Hepatocyte (in vitro differentiated cells): ENCODE measurements around the gene XPO6. TPM values are rescaled to one million over a fixed set of nuclear protein-coding genes. Genes with fewer than 3 reads are reported as not detected.

Experiments
- DNase-seq: peaks from one replicate; pipeline ENCODE4 v3.0.0-alpha.2; 2016; ENCODE audit warnings: low spot score
- H2AFZ ChIP-seq: fragments of 200-600 bp; sonication (generic); 2 replicates; pipeline ENCODE4 v1.6.0; 2016; ENCODE audit warnings: antibody characterized with exemption, mild to moderate bottlenecking
- H3K27ac ChIP-seq: fragments of 200-600 bp; sonication (generic); 2 replicates; pipeline ENCODE4 v1.5.1; 2016; ENCODE audit warnings: mild to moderate bottlenecking
- H3K27me3 ChIP-seq: fragments of 200-600 bp; sonication (generic); 2 replicates; pipeline ENCODE4 v1.6.1; 2016
- H3K36me3 ChIP-seq: fragments of 200-600 bp; sonication (generic); replicated peaks from 2 replicates; pipeline ENCODE4 v1.5.1; 2016; ENCODE audit warnings: low read depth; ENCODE audit not compliant: insufficient read depth
- H3K4me1 ChIP-seq: fragments of 200-600 bp; sonication (generic); 2 replicates; pipeline ENCODE4 v1.5.1; 2016; ENCODE audit warnings: mild to moderate bottlenecking, moderate library complexity; ENCODE audit not compliant: insufficient read depth
- H3K4me2 ChIP-seq: fragments of 200-600 bp; sonication (generic); 2 replicates; pipeline ENCODE4 v1.6.0; 2016
- H3K4me3 ChIP-seq: fragments of 200-600 bp; sonication (generic); 2 replicates; pipeline ENCODE4 v1.5.1; 2016; ENCODE audit warnings: mild to moderate bottlenecking
- H3K79me2 ChIP-seq: fragments of 200-600 bp; sonication (generic); 2 replicates; pipeline ENCODE4 v1.6.0; 2017; ENCODE audit warnings: mild to moderate bottlenecking
- H3K9me2 ChIP-seq: fragments of 200-600 bp; sonication (generic); replicated peaks from 2 replicates; pipeline ENCODE4 v1.6.0; 2017; ENCODE audit warnings: mild to moderate bottlenecking; ENCODE audit not compliant: insufficient read depth
- H3K9me3 ChIP-seq: fragments of 200-600 bp; sonication (generic); 2 replicates; pipeline ENCODE4 v1.5.1; 2016; ENCODE audit warnings: low read depth, mild to moderate bottlenecking
- H4K20me1 ChIP-seq: fragments of 200-600 bp; sonication (generic); 2 replicates; pipeline ENCODE4 v1.6.0; 2016; ENCODE audit warnings: mild to moderate bottlenecking; ENCODE audit not compliant: insufficient read depth, poor library complexity, severe bottlenecking
- CTCF ChIP-seq: fragments of 200-600 bp; sonication (generic); IDR thresholded peaks from 2 replicates; pipeline ENCODE4 v1.5.1; 2016; ENCODE audit warnings: antibody characterized with exemption, mild to moderate bottlenecking; ENCODE audit not compliant: poor library complexity
- EZH2 ChIP-seq: fragments of 200-600 bp; sonication (generic); IDR thresholded peaks from 2 replicates; pipeline ENCODE4 v1.6.1; 2016; ENCODE audit warnings: antibody characterized with exemption, mild to moderate bottlenecking, borderline replicate concordance
- EZH2phosphoT487 ChIP-seq: fragments of 200-600 bp; sonication (generic); IDR thresholded peaks from one replicate; pipeline ENCODE4 v1.6.1; 2018; ENCODE audit warnings: antibody characterized with exemption, mild to moderate bottlenecking, low read depth, moderate library complexity; ENCODE audit not compliant: unreplicated experiment, severe bottlenecking
- WGBS: methylation state at CpG from one replicate; pipeline ENCODE4 v1.1.6; 2016; ENCODE audit warnings: low lambda C conversion rate; ENCODE audit errors: missing lambda C conversion rate; 5-methylcytosine and 5-hydroxymethylcytosine counted together
- polyA plus RNA-seq: library from polyadenylated mRNA; unstranded; fragments of >200 nt; fragmentation: Nextera tagmentation; extraction: Ambion mirVana; gene quantifications from 2 replicates; pipeline ENCODE4 v1.2.1, GENCODE V29; 2016
- total RNA-seq: library from RNA; depleted of rRNA; stranded (reverse); fragments of >200 nt; gene quantifications from 2 replicates; pipeline ENCODE4 v1.2.3, GENCODE V29; 2014

Gene XPO6
- total and polyA plus RNA-seq, 2 experiments from 2014 or later = 39.8 to 111 TPM

GRCh38 chr16:28189245-28189644 is 22.5 kb downstream of the XPO6 start:
- no peak for TF ChIP-seq EZH2phosphoT487
- TF ChIP-seq CTCF = no peak
- no peak for TF ChIP-seq EZH2
- no peaks in the 10 kb centered on the region for H3K9me2 ChIP-seq
- H3K9me3 ChIP-seq = no peaks in the 10 kb centered on the region
- H2AFZ ChIP-seq = no peak overlapping the region
- H3K36me3 ChIP-seq = no peaks in the 10 kb centered on the region
- H3K4me2 ChIP-seq = no peak overlapping the region
- 86% methylated on average over 3 of the region's 3 CpGs for WGBS
- no peak overlapping the region for H3K4me3 ChIP-seq
- peaks cover 94% of the 10 kb centered on the region for H3K79me2 ChIP-seq
- H3K4me1 ChIP-seq = peaks cover 4% of the 10 kb centered on the region
- DNase-seq = no peak
- no peak overlapping the region for H3K27ac ChIP-seq
- H3K27me3 ChIP-seq = no peaks in the 10 kb centered on the region
- H4K20me1 ChIP-seq = peaks cover 36% of the 10 kb centered on the region

- peaks cover 99% of the 10 kb centered on the region for H3K79me2 ChIP-seq
- H3K4me1 ChIP-seq = peaks cover 4% of the 10 kb centered on the region
- H3K27ac ChIP-seq = no peak overlapping the region
- H2AFZ ChIP-seq = no peak overlapping the region
- no peak for DNase-seq
- TF ChIP-seq EZH2phosphoT487 = no peak
- TF ChIP-seq CTCF = no peak
- TF ChIP-seq EZH2 = no peak
- no peaks in the 10 kb centered on the region for H3K36me3 ChIP-seq
- 69% methylated on average over 6 of the region's 6 CpGs for WGBS
- H3K9me3 ChIP-seq = no peaks in the 10 kb centered on the region
- H3K4me2 ChIP-seq = no peak overlapping the region
- H3K27me3 ChIP-seq = no peaks in the 10 kb centered on the region
- no peak overlapping the region for H3K4me3 ChIP-seq
- H3K9me2 ChIP-seq = no peaks in the 10 kb centered on the region
- H4K20me1 ChIP-seq = peaks cover 32% of the 10 kb centered on the region
Observed at GRCh38 chr16:28188085-28188916, 23.5 kb downstream of the XPO6 start.

- no peak overlapping the region for H2AFZ ChIP-seq
- H4K20me1 ChIP-seq = peaks cover 31% of the 10 kb centered on the region
- no peaks in the 10 kb centered on the region for H3K9me3 ChIP-seq
- H3K79me2 ChIP-seq = peaks cover 98% of the 10 kb centered on the region
- no peaks in the 10 kb centered on the region for H3K36me3 ChIP-seq
- H3K4me2 ChIP-seq = no peak overlapping the region
- no peaks in the 10 kb centered on the region for H3K9me2 ChIP-seq
- H3K27me3 ChIP-seq = no peaks in the 10 kb centered on the region
- no peak overlapping the region for H3K27ac ChIP-seq
- TF ChIP-seq EZH2 (no peak), CTCF (no peak), EZH2phosphoT487 (no peak)
- peaks cover 4% of the 10 kb centered on the region for H3K4me1 ChIP-seq
- H3K4me3 ChIP-seq = no peak overlapping the region
- WGBS = 84% methylated on average over 2 of the region's 2 CpGs
- DNase-seq = no peak
Observed at GRCh38 chr16:28187595-28188004, 24.2 kb downstream of the XPO6 start.
